Osteocyte (in vitro differentiated cells): ENCODE results near the gene ZNF442. TPM values are rescaled to one million over a fixed set of nuclear protein-coding genes. Genes with fewer than 3 reads are reported as not detected.
"Not testable (repeated sequence)": the region's sequence is repeated elsewhere in the genome, so short reads cannot be mapped to it uniquely, and the experiment has no call there.

Experiments
- DNase-seq: peaks from one replicate; pipeline ENCODE4 v3.0.0; 2021; ENCODE audit warnings: mixed read lengths; ENCODE audit not compliant: unreplicated experiment; ENCODE audit errors: extremely low spot score
- H3K27ac Mint-ChIP-seq: one replicate; pipeline ENCODE4 v1.8.0; 2021; ENCODE audit warnings: mild to moderate bottlenecking, mixed read lengths; ENCODE audit not compliant: unreplicated experiment
- H3K27me3 Mint-ChIP-seq: one replicate; pipeline ENCODE4 v1.8.0; 2021; ENCODE audit warnings: mixed read lengths; ENCODE audit not compliant: unreplicated experiment
- H3K36me3 Mint-ChIP-seq: one replicate; pipeline ENCODE4 v1.8.0; 2021; ENCODE audit warnings: mixed read lengths; ENCODE audit not compliant: unreplicated experiment
- H3K4me1 Mint-ChIP-seq: one replicate; pipeline ENCODE4 v1.8.0; 2021; ENCODE audit warnings: mixed read lengths; ENCODE audit not compliant: unreplicated experiment
- H3K4me3 Mint-ChIP-seq: one replicate; pipeline ENCODE4 v1.8.0; 2021; ENCODE audit warnings: mild to moderate bottlenecking, moderate library complexity, mixed read lengths; ENCODE audit not compliant: unreplicated experiment
- H3K9me3 Mint-ChIP-seq: one replicate; pipeline ENCODE4 v1.8.0; 2021; ENCODE audit warnings: mixed read lengths; ENCODE audit not compliant: unreplicated experiment
- long read RNA-seq: library from polyadenylated mRNA; unstranded; transcript quantifications from one replicate; pipeline ENCODE4 v2.0.0, GENCODE V29; 2021
- total RNA-seq: library from RNA; stranded (reverse); gene quantifications from 2 replicates; pipeline ENCODE4 v1.2.1, GENCODE V29; 2021
- TF ChIP-seq, protein P1 (sequence below): fragments of 200-600 bp; sonication (generic); IDR thresholded peaks from 2 replicates; pipeline ENCODE4 v1.5.0; 2021; ENCODE audit warnings: antibody characterized with exemption, mild to moderate bottlenecking, moderate library complexity

ZNF442 gene
- total RNA-seq: 2.2 and 2.3 TPM in 2 replicates
- long read RNA-seq, partial matches to known transcripts: 0 of 6 reads
- long read RNA-seq, other reads (novel, unspliced or antisense): 2 of 6 reads

DNA sequence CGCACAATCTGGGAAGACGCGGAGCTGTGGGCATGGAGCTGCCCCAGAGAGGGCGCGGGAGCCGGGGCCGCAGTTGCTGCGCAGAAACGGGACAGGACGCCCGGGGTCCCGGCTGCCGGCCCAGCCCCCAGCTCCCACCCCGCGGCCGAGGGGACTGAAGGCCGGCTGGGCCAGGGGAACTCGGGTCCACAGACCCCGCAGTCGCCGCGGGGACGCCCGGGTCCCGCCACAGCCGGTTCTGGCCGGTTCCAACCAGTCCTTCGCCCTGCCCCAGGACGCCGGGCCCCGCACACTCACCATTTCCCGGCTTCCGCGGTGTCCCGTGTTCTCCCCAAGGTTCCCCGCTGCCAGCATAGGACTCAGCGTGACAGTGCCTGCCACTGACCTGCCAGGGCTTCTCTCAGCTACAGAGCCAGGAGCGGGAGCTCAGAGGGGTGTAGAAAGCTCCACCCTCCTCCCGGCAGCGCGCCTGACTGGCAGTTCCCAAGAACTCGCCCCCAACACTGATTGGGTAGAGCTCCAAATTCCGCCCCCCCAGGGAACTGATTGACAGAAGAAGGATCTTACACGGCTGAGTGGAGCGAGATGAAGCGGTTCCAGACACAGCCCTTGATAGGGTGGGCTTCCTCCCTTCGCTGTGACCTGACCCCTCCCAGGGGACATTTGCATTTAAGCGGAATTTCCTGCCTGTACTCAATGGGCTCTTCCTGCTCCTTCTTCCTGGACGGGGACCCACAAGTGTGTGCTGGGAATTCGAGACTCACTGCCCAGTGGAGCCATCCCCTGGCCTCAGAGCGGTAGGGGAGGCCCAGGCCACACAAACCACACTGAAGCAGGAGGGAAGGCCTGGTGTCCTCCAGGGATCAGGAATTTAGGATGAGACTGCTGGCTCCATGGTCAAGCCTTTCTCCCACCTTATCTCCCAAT is at the start of gene ZNF442:
ZNF442 (minus strand) TSS at position 448 of the 927 bp plus-strand sequence. CDS start 2,052 bp downstream, outside the sequence.
- peaks cover 15% of the 10 kb centered on the region for H3K4me1 Mint-ChIP-seq
- peak; percentile 98 for DNase-seq
- peak within 1 kb of the TSS; percentile 99 for H3K27ac Mint-ChIP-seq
- H3K27me3 Mint-ChIP-seq: no peaks in the 10 kb centered on the region
- H3K36me3 Mint-ChIP-seq: peaks cover 4% of the 10 kb centered on the region
- no peaks in the 10 kb centered on the region for H3K9me3 Mint-ChIP-seq
- TF ChIP-seq, protein P1, sequence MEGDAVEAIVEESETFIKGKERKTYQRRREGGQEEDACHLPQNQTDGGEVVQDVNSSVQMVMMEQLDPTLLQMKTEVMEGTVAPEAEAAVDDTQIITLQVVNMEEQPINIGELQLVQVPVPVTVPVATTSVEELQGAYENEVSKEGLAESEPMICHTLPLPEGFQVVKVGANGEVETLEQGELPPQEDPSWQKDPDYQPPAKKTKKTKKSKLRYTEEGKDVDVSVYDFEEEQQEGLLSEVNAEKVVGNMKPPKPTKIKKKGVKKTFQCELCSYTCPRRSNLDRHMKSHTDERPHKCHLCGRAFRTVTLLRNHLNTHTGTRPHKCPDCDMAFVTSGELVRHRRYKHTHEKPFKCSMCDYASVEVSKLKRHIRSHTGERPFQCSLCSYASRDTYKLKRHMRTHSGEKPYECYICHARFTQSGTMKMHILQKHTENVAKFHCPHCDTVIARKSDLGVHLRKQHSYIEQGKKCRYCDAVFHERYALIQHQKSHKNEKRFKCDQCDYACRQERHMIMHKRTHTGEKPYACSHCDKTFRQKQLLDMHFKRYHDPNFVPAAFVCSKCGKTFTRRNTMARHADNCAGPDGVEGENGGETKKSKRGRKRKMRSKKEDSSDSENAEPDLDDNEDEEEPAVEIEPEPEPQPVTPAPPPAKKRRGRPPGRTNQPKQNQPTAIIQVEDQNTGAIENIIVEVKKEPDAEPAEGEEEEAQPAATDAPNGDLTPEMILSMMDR: peak; percentile 73
- H3K4me3 Mint-ChIP-seq: peak within 1 kb of the TSS; percentile 93

DNA sequence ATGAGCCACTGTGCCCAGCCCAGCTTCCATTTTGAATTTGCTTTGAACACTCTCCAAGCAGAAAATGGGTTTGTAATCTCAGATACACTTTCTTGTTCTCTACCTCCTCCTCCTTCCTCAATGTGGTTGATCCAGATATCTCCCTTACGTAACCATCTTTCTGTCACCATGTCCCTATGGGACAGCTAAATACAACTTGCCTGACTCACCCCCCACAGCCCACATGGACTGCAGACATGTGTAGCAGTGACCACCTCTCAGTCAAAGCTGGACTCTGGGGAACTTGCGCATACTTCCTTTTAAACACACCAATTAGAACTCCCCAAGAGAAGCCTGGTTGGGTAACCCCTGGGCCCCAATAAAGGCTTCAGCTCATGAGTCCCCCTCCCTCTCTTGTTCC is 46.4 kb upstream of the ZNF442 start:
- H3K27me3 Mint-ChIP-seq: no peaks in the 10 kb centered on the region
- no peak for DNase-seq
- H3K27ac Mint-ChIP-seq: no peak overlapping the region
- H3K4me3 Mint-ChIP-seq: no peak overlapping the region
- H3K36me3 Mint-ChIP-seq: peaks cover 3% of the 10 kb centered on the region
- H3K9me3 Mint-ChIP-seq: peaks cover 23% of the 10 kb centered on the region
- H3K4me1 Mint-ChIP-seq: no peaks in the 10 kb centered on the region
- TF ChIP-seq, protein P1: no peak

DNA sequence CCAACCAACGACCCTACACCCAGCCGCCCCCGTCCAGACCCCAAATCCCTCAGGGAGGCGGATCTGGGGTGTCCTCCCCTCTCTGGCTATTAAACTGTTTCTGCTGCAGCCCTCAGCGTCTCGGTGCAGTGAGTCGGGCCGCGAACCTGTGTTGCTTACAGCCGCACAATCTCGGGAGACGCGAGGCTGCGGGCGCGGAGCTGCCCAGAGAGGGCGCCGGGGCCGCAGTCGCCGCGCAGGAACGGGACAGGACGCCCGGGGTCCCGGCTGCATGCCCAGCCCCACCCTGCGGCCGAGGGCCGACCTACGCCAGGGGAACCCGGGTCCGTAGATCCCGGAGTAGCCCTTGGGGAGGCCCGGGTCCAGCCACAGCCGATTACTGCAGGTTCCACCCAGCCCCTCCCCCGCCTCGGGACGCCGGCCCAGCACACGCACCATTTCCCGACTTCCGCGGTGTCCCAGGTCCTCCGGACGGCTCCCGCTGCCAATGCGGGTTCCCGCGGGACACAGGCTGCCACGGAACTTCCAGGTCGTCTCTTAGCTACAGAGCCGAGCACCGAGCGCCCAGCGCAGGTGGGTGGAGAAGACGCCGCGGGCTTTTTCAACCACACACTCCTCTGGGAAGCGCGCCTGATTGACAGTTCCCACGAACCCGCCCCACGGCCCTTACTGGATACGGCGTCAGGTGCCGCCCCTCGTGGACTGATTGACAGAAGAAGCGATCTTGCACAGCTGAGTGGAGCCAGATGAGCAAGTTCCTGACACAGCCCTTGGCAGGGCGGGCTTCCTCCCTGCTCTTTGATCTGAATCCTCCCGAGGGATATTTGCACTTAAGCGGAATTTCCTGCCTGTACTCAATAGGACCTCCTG is 35.4 kb upstream of the ZNF442 start, which contains the start of gene ZNF799:
ZNF799 (minus strand) TSS at position 639 of the 870 bp plus-strand sequence; CDS start at position 438, 201 bp downstream.
- peak; percentile 96 for DNase-seq
- TF ChIP-seq, protein P1: peak; percentile 32
- Mint-ChIP-seq H3K36me3 (peaks cover 6% of the 10 kb centered on the region), H3K27me3 (no peaks in the 10 kb centered on the region), H3K4me1 (peaks cover 7% of the 10 kb centered on the region), H3K4me3 (peak within 1 kb of the TSS; percentile 93), H3K9me3 (peaks cover 13% of the 10 kb centered on the region), H3K27ac (peak within 1 kb of the TSS; percentile 85)

DNA sequence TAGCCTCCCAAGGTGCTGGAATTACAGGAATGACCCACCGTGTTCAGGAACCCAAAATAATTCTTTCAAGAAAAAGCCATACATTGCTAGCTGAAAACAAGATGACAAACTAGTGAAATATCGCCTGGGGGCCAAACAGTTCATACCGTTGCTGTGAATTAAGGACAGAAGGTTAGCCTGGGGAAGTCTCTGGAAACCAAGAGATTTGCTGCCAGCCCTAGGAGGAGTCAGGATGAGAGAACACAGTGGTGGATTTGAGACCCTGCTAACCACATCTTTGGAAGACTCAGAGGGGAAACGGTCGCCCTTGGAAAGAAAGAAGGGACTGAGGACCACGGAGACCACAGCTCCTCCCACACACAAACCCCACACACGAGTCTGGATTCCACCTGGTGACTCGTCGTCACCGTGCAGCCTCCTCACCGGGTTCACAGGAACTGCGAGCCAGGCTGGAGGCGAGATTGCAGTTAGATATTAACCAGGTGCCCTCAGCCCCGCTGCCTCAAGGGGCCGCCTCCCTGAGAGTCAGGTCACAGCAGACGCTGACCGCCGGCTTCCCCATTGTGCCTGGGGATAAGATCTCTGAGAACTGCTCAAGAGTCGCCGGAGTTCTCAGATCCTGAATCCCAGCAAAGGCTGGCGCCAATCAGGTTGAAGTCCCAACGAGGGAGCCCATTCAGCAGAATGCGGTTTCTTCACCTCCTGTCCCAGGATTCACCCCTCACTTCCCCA is 34.6 kb upstream of the ZNF442 start:
- not testable (repeated sequence) for H3K27me3 Mint-ChIP-seq
- peaks cover 13% of the 10 kb centered on the region for H3K9me3 Mint-ChIP-seq

DNA sequence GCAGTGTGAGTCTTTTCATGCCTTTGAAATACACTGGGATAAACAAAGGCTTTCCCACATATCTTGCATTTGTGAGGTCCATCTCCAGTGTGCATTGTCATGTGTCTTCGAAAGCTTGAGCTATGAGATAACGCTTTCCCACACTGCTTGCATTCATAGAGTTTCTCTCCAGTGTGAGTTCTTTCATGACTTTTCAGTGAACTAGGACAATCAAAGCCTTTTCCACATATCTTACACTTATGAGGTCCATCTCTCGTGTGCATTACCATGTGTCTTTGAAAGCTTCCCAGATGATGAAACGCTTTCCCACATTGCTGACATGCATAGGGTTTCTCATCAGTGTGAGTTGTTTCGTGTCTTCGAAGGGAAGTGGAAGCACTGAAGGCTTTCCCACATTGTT is 25.7 kb upstream of the ZNF442 start:
- Mint-ChIP-seq H3K9me3 (peaks cover 41% of the 10 kb centered on the region), H3K36me3 (peaks cover 42% of the 10 kb centered on the region)
- H3K27ac Mint-ChIP-seq, DNase-seq, H3K4me1 Mint-ChIP-seq, H3K27me3 Mint-ChIP-seq, H3K4me3 Mint-ChIP-seq: not testable (repeated sequence)

More for the DNA sequence above, 34.6 kb upstream of the ZNF442 start:
- not testable (repeated sequence) for H3K4me1 Mint-ChIP-seq, H3K36me3 Mint-ChIP-seq, DNase-seq
- H3K4me3 Mint-ChIP-seq: peak overlapping the region; percentile 93
- H3K27ac Mint-ChIP-seq: peak overlapping the region; percentile 85

DNA sequence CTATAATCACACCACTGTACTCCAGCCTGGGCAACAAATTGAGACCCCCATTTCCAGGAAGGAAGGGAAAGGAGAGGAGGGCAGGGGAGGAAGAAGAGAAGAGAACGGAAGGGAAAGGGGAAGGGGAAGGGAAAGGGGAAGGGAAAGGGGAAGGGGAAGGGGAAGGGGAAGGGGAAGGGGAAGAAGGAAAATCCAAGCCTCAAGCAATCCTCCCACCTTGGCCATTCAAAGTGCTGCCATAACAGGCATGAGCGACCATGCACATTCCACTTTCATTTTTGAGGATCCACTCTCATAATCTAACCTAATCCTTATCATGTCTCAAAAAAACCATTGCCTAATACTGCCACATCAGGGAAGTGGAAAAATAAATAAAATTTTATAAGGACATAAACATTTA is 20.9 kb upstream of the ZNF442 start:
- H3K27me3 Mint-ChIP-seq, H3K27ac Mint-ChIP-seq, DNase-seq, H3K4me1 Mint-ChIP-seq, H3K4me3 Mint-ChIP-seq: not testable (repeated sequence)
- Mint-ChIP-seq H3K9me3 (peaks cover 39% of the 10 kb centered on the region), H3K36me3 (peaks cover 37% of the 10 kb centered on the region)
